K562 (cell line): ENCODE data around the gene PCNX3. TPM values are rescaled to one million over a fixed set of nuclear protein-coding genes. Genes with fewer than 3 reads are reported as not detected.

Experiments used
- BHLHE40 ChIP-seq: IDR thresholded peaks from 2 replicates; pipeline ENCODE4 v1.6.1; 2011; ENCODE audit warnings: low read length, improper control_type of control experiment
- EP300 ChIP-seq: IDR thresholded peaks from 2 replicates; pipeline ENCODE4 v1.6.1; 2012; ENCODE audit warnings: low read length, improper control_type of control experiment
- MAFG ChIP-seq: fragments of 450-650 bp; conservative IDR thresholded peaks from 2 replicates; pipeline ENCODE4 v1.6.1; 2016; ENCODE audit warnings: missing genetic modification characterization, missing compliant biosample characterization
- MYBL2 ChIP-seq, 2 experiments: fragments of 450-650 bp in 1 of 2; sonication (generic) in 1 of 2; formaldehyde crosslinking in 1 of 2; IDR thresholded peaks; 2 replicates each; pipeline versions ENCODE4 v1.6.1 to v1.8.1; 2017 to 2022; ENCODE audit warnings: borderline replicate concordance in 1 of 2, inconsistent platforms in 1 of 2, low read depth in 1 of 2, mild to moderate bottlenecking in 1 of 2, missing genetic modification reagents in 1 of 2, moderate library complexity in 1 of 2
- NFATC3 ChIP-seq: fragments of 450-650 bp; IDR thresholded peaks from 2 replicates; pipeline ENCODE4 v1.6.1; 2017; ENCODE audit warnings: mild to moderate bottlenecking
- NFIX ChIP-seq: fragments of 250-450 bp; sonication (Bioruptor Pico); IDR thresholded peaks from 2 replicates; pipeline ENCODE4 v1.4.0; 2020; ENCODE audit warnings: low read depth, mild to moderate bottlenecking, moderate library complexity
- RBFOX2 ChIP-seq: fragments of 200-400 bp; formaldehyde crosslinking; IDR thresholded peaks from 2 replicates; pipeline ENCODE4 v1.6.1; 2017; ENCODE audit warnings: low read depth, mild to moderate bottlenecking, low read length, moderate library complexity
- TARDBP ChIP-seq: fragments of 450-650 bp; IDR thresholded peaks from 2 replicates; pipeline ENCODE4 v1.6.1; 2016
- ZNF165 ChIP-seq: fragments of 250-450 bp; sonication (Bioruptor Pico); IDR thresholded peaks from 2 replicates; pipeline ENCODE4 v1.4.0; 2020; ENCODE audit warnings: borderline replicate concordance
- ZNF239 ChIP-seq: fragments of 250-450 bp; sonication (Bioruptor Pico); IDR thresholded peaks from 2 replicates; pipeline ENCODE4 v1.4.0; 2020; ENCODE audit warnings: mild to moderate bottlenecking
- ZNF778 ChIP-seq: fragments of 450-650 bp; formaldehyde crosslinking; IDR thresholded peaks from 2 replicates; pipeline ENCODE4 v1.4.0; 2020; ENCODE audit warnings: mild to moderate bottlenecking, moderate library complexity
- polyA plus RNA-seq, 8 experiments: library from polyadenylated mRNA; depleted of rRNA in 4 of 8; stranded (reverse) in 5 of 8; unstranded in 3 of 8; fragments of >200 nt; fragmentation: Nextera tagmentation in 2 of 8; fragmentation: Illumina TruSeq in 1 of 8; extraction: Ambion mirVana in 2 of 8; extraction: Trizol in 1 of 8; gene quantifications; 2 replicates each; pipeline versions ENCODE4 v1.2.1 to v1.2.3, GENCODE V29; 2011 to 2014; ENCODE audit warnings: inconsistent platforms in 1 of 8, missing spikeins in 1 of 8
- total RNA-seq, 7 experiments: library from RNA; depleted of rRNA in 6 of 7; stranded (reverse); fragments of >200 nt in 6 of 7; fragmentation: Illumina TruSeq in 2 of 7; extraction: Trizol in 2 of 7; gene quantifications; 2 replicates each; pipeline versions ENCODE4 v1.2.1 to v1.2.3, GENCODE V29; 2011 to 2021; ENCODE audit warnings: low replicate concordance in 1 of 7
- TF ChIP-seq, protein P1 (sequence below): fragments of 250-450 bp; sonication (Bioruptor Pico); IDR thresholded peaks from 2 replicates; pipeline ENCODE4 v1.5.0; 2021; ENCODE audit warnings: mild to moderate bottlenecking, moderate library complexity
- TF ChIP-seq, protein P2 (sequence below): fragments of 250-450 bp; sonication (Bioruptor Pico); IDR thresholded peaks from 2 replicates; pipeline ENCODE4 v1.8.0; 2022; ENCODE audit warnings: moderate library complexity, mild to moderate bottlenecking, inconsistent platforms
- TF ChIP-seq, protein P3 (sequence below), 2 experiments: fragments of 450-650 bp; formaldehyde crosslinking in 1 of 2; IDR thresholded peaks; 2 replicates each; pipeline versions ENCODE4 v1.4.0 to v1.6.1; 2014 to 2020; ENCODE audit warnings: mild to moderate bottlenecking in 2 of 2, borderline replicate concordance in 1 of 2, low read depth in 1 of 2

Gene PCNX3
- total and polyA plus RNA-seq, 9 of the 15 experiments (the other 6 are each of a cell fraction or from before 2014, with no cell fraction given) = 0.11 to 47.8 (median 12.8) TPM

DNA sequence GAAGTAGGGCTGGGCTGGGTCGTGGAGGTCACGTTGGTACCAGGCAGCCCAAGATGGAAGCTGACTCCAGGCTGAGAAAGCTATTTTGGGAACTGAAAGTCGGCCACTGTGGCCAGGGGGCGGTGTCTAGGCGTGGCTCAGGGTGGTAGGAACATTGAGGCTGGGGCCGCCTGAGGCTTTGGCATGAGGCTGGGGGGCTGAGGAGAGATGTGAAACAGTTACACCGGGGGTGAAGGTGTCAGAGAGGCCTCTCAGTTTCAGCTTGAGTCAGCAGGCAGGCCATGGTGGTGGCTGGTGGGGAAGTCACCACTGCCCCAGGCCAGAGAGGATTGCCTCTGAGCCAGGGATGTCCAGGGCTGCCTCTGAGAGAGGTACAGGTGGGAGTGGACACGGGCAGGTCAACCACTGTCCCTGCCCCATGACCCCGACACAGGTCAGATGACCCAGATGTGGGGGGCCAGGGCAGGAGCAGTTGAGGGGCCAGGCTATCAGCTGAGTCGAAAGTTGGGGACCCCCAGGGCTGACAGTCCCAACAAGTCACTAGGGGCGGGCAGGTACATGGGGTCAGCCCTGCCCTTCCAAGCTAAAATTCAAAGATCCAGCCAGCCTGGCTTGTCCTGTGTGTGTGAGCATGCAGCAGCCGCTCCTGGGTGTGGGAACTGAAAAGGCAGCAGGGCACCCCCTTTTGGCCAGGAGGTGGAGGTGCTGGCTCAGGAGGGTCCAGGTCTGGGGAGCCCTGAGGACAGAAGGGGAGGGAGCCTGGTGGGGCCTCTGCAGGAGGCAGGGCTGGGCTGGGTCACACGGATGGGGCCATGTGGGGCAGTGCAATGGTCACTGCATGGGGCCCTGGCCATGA lies 27.1 kb upstream of the PCNX3 start (continued):
- TF ChIP-seq, protein P1, sequence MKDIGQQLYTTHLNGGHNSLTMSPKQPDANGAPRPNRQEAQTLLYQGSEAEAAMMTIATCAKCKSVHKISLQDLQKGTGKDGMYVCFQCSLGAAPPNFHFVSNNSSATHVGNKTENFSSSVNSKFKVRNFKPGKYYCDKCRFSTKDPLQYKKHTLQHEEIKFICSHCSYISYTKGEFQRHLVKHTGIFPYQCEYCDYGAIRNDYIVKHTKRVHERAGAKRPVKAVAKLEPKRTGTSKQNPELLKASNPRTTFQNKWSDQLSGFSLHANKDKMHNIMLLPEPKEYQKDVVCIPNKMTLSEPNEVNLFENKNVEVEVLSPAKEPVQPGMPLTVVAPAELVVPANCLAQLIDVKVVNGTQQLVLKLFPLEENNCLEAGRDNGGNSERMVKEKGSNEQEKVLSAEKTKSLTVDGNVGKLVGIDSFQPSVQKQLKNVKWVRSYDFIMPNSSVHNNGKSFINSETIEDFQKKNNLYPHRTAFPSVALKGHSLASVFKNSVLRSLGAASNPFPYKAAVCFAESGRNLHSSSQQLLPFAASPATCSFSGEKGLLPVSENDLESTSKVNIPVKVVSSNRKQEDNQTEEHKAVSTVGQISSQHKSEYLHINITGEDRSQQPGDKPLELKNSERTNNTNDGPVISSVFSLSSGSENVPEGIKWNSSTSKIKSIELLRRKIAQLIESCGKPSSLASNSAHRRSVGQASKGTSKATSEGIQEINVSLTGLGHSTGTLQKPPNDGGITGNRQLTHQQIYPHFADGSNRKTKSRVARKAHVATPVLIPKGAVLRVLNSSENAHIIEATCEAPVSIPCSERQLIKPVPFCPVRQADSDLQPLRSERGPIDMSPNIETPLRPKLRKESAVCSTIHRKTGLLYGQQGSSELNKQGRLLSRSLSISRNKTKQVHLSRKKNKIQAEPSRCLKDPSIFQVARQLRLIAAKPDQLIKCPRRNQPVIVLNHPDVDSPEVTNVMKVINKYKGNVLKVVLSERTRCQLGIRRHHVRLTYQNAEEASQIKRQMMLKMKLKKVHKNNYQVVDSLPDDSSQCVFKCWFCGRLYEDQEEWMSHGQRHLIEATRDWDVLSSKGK (CRISPR knock-in tag) = no peak
- TF ChIP-seq BHLHE40 (0 out of 2 replicates have a peak, but pooled peaks have one; percentile 16), TARDBP (peak; percentile 65; the same call in 1 of the 2 replicates), NFIX (CRISPR knock-in tag) (no peak), MYBL2 (IDR thresholded peaks at IDR 0.05; ENCODE audit: low read depth) (no peak), MYBL2 (CRISPR knock-in tag; IDR thresholded peaks at IDR 0.05; ENCODE audit: borderline replicate concordance) (no peak), ZNF239 (no peak), EP300 (0 out of 2 replicates have a peak, but pooled peaks have one; percentile 12), ZNF778 (no peak), ZNF165 (no peak), MAFG (tag) (no peak), NFATC3 (no peak), RBFOX2 (peak; percentile 46)
- TF ChIP-seq, protein P2, sequence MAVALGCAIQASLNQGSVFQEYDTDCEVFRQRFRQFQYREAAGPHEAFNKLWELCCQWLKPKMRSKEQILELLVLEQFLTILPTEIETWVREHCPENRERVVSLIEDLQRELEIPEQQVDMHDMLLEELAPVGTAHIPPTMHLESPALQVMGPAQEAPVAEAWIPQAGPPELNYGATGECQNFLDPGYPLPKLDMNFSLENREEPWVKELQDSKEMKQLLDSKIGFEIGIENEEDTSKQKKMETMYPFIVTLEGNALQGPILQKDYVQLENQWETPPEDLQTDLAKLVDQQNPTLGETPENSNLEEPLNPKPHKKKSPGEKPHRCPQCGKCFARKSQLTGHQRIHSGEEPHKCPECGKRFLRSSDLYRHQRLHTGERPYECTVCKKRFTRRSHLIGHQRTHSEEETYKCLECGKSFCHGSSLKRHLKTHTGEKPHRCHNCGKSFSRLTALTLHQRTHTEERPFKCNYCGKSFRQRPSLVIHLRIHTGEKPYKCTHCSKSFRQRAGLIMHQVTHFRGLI (CRISPR knock-in tag) = no peak
- TF ChIP-seq, protein P3, sequence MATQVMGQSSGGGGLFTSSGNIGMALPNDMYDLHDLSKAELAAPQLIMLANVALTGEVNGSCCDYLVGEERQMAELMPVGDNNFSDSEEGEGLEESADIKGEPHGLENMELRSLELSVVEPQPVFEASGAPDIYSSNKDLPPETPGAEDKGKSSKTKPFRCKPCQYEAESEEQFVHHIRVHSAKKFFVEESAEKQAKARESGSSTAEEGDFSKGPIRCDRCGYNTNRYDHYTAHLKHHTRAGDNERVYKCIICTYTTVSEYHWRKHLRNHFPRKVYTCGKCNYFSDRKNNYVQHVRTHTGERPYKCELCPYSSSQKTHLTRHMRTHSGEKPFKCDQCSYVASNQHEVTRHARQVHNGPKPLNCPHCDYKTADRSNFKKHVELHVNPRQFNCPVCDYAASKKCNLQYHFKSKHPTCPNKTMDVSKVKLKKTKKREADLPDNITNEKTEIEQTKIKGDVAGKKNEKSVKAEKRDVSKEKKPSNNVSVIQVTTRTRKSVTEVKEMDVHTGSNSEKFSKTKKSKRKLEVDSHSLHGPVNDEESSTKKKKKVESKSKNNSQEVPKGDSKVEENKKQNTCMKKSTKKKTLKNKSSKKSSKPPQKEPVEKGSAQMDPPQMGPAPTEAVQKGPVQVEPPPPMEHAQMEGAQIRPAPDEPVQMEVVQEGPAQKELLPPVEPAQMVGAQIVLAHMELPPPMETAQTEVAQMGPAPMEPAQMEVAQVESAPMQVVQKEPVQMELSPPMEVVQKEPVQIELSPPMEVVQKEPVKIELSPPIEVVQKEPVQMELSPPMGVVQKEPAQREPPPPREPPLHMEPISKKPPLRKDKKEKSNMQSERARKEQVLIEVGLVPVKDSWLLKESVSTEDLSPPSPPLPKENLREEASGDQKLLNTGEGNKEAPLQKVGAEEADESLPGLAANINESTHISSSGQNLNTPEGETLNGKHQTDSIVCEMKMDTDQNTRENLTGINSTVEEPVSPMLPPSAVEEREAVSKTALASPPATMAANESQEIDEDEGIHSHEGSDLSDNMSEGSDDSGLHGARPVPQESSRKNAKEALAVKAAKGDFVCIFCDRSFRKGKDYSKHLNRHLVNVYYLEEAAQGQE (IDR thresholded peaks at IDR 0.05; ENCODE audit: borderline replicate concordance) = peak; percentile 58
- TF ChIP-seq, protein P3 (CRISPR knock-in tag; IDR thresholded peaks at IDR 0.05; ENCODE audit: low read depth) = no peak
